ENCODE results near the gene MED25.

MED25 gene

GRCh38 chr19:49799271-49799797, 18.8 kb upstream of the MED25 start:
- DNase-seq (ENCODE audit: low spot score), result no peak

GRCh38 chr19:49799798-49800376, 18.2 kb upstream of the MED25 start:
- DNase-seq (ENCODE audit: low spot score), result peak; percentile 27

- DNase-seq (ENCODE audit: low spot score), result no peak
These were observed 17.3 kb upstream of the MED25 start for GRCh38 chr19:49800771-49801170.

GRCh38 chr19:49801401-49801888, 16.6 kb upstream of the MED25 start:
- DNase-seq (ENCODE audit: low spot score), result no peak

- DNase-seq (ENCODE audit: low spot score), result no peak
These were observed 16.0 kb upstream of the MED25 start for GRCh38 chr19:49801966-49802661.

- DNase-seq (ENCODE audit: low spot score), result no peak
These were observed 15.1 kb upstream of the MED25 start for GRCh38 chr19:49802836-49803528.

- DNase-seq (ENCODE audit: low spot score), result no peak
These were observed 14.6 kb upstream of the MED25 start for GRCh38 chr19:49803529-49803856.

GRCh38 chr19:49805822-49806619, 12.1 kb upstream of the MED25 start:
- DNase-seq (ENCODE audit: low spot score), result no peak

- no peak for DNase-seq (ENCODE audit: low spot score)
These were observed 11.5 kb upstream of the MED25 start for GRCh38 chr19:49806620-49806959.

- DNase-seq (ENCODE audit: low spot score), result no peak
These were observed 10.8 kb upstream of the MED25 start for GRCh38 chr19:49807058-49807903.

- DNase-seq (ENCODE audit: low spot score), result no peak
These were observed 10.0 kb upstream of the MED25 start for GRCh38 chr19:49807904-49808675.

GRCh38 chr19:49808711-49809159, 9.4 kb upstream of the MED25 start:
- DNase-seq (ENCODE audit: low spot score), result peak; percentile 91

- DNase-seq (ENCODE audit: low spot score), result peak; percentile 70
These were observed 8.7 kb upstream of the MED25 start for GRCh38 chr19:49809160-49809940.

- DNase-seq (ENCODE audit: low spot score), result no peak
These were observed 8.1 kb upstream of the MED25 start for GRCh38 chr19:49809941-49810389.

GRCh38 chr19:49811328-49811727, 6.8 kb upstream of the MED25 start:
- DNase-seq (ENCODE audit: low spot score), result no peak

GRCh38 chr19:49812452-49812996, 5.6 kb upstream of the MED25 start:
- no peak for DNase-seq (ENCODE audit: low spot score)

GRCh38 chr19:49812997-49813861, 4.9 kb upstream of the MED25 start, which contains the start of gene FUZ:
Gene FUZ (minus strand): TSS chr19:49813292. CDS start chr19:49813106, 186 bp downstream.
- peak; percentile 99 for DNase-seq (ENCODE audit: low spot score)

- DNase-seq (ENCODE audit: low spot score), result no peak
These were observed 4.1 kb upstream of the MED25 start for GRCh38 chr19:49814010-49814409.

Measured in hematopoietic multipotent progenitor cell treated with erythropoietin and hydrocortisone succinate and interleukin-3 and kit ligand, for 17 days (in vitro differentiated cells).